ENCODE measurements around the gene ACOT8. TPM values are rescaled to one million over a fixed set of nuclear protein-coding genes. Genes with fewer than 3 reads are reported as not detected.

Gene ACOT8
- total and polyA plus RNA-seq, 9 of the 15 experiments (the other 6 are each of a cell fraction or from before 2014, with no cell fraction given), result 8.2 to 46.7 (median 20.7) TPM

DNA sequence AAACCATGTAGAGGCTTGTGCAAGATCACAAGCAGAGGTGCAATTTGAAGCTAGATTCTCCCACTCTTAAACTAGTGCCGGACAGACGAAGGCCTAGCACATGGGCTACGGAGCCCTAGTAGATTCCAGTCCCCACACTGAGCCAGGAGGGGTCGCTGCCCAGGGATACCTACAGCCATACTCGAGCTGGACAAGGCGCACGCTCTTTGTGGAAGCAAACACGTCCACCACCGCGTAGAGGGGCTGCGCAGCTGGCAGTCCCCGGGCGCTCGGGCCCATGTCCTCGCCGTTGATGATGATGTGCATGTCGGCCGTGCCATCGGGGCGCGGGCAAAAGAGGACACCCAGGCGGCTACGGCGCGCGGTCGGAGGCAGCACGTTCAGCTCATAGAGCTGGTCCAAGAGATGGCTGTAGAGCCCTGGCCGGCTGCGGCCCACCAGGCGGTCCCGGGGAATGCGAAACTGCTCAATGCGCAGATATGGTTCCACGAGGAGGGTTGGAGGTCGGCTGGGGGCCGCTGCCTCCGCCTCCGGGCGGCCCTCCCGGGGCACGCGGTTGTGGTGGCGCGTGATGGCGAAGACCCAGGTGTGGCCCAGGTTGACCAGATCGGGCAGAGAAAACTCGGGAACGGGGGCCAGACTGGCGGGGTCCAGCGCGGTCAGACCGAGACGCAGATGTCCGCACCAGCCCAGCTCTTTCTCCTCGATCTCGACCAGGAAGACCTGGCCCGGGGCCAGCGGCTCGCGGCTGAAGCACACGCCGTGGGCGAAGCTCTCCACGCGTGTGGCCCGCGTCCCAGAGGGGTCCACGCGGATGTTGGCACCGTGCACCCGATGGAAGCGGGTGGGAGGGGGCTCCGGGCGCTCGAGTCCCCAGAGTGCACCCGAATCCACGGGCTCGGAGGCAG is 33.1 kb upstream of the ACOT8 start (continued):
- TF ChIP-seq E2F6 (IDR thresholded peaks at IDR 0.05; ENCODE audit: borderline replicate concordance in 1 of 2, extremely low read depth in 1 of 2, insufficient read depth in 1 of 2, insufficient read length in 1 of 2, low read depth in 1 of 2, low read length in 1 of 2, poor library complexity in 1 of 2, severe bottlenecking in 1 of 2), result peak in 1 of 2 experiments; percentile 28
- TF ChIP-seq RFX7 (CRISPR knock-in tag; IDR thresholded peaks at IDR 0.05), result no peak
- TF ChIP-seq, protein P1, sequence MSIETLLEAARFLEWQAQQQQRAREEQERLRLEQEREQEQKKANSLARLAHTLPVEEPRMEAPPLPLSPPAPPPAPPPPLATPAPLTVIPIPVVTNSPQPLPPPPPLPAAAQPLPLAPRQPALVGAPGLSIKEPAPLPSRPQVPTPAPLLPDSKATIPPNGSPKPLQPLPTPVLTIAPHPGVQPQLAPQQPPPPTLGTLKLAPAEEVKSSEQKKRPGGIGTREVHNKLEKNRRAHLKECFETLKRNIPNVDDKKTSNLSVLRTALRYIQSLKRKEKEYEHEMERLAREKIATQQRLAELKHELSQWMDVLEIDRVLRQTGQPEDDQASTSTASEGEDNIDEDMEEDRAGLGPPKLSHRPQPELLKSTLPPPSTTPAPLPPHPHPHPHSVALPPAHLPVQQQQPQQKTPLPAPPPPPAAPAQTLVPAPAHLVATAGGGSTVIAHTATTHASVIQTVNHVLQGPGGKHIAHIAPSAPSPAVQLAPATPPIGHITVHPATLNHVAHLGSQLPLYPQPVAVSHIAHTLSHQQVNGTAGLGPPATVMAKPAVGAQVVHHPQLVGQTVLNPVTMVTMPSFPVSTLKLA (conservative IDR thresholded peaks at IDR 0.05), result no peak
- TF ChIP-seq TSC22D4 (tag; IDR thresholded peaks at IDR 0.05), result no peak
- TF ChIP-seq ZNF589 (CRISPR knock-in tag; IDR thresholded peaks at IDR 0.05; ENCODE audit: low read depth), result 0 out of 2 replicates have a peak, but pooled peaks have one; percentile 36
- TF ChIP-seq, protein P2, sequence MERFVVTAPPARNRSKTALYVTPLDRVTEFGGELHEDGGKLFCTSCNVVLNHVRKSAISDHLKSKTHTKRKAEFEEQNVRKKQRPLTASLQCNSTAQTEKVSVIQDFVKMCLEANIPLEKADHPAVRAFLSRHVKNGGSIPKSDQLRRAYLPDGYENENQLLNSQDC (CRISPR knock-in tag; IDR thresholded peaks at IDR 0.05), result no peak
- no peak for TF ChIP-seq ELK1 (CRISPR knock-in tag; IDR thresholded peaks at IDR 0.05)
- TF ChIP-seq, protein P3, sequence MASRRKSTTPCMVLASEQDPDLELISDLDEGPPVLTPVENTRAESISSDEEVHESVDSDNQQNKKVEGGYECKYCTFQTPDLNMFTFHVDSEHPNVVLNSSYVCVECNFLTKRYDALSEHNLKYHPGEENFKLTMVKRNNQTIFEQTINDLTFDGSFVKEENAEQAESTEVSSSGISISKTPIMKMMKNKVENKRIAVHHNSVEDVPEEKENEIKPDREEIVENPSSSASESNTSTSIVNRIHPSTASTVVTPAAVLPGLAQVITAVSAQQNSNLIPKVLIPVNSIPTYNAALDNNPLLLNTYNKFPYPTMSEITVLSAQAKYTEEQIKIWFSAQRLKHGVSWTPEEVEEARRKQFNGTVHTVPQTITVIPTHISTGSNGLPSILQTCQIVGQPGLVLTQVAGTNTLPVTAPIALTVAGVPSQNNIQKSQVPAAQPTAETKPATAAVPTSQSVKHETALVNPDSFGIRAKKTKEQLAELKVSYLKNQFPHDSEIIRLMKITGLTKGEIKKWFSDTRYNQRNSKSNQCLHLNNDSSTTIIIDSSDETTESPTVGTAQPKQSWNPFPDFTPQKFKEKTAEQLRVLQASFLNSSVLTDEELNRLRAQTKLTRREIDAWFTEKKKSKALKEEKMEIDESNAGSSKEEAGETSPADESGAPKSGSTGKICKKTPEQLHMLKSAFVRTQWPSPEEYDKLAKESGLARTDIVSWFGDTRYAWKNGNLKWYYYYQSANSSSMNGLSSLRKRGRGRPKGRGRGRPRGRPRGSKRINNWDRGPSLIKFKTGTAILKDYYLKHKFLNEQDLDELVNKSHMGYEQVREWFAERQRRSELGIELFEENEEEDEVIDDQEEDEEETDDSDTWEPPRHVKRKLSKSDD (conservative IDR thresholded peaks at IDR 0.05; ENCODE audit: low read length), result no peak
- TF ChIP-seq POLR3G (IDR thresholded peaks at IDR 0.05; ENCODE audit: extremely low read depth, insufficient read length, insufficient replicate concordance), result no peak
- TF ChIP-seq MXI1 (IDR thresholded peaks at IDR 0.05; ENCODE audit: low read depth, low read length), result no peak
- TF ChIP-seq, protein P4, sequence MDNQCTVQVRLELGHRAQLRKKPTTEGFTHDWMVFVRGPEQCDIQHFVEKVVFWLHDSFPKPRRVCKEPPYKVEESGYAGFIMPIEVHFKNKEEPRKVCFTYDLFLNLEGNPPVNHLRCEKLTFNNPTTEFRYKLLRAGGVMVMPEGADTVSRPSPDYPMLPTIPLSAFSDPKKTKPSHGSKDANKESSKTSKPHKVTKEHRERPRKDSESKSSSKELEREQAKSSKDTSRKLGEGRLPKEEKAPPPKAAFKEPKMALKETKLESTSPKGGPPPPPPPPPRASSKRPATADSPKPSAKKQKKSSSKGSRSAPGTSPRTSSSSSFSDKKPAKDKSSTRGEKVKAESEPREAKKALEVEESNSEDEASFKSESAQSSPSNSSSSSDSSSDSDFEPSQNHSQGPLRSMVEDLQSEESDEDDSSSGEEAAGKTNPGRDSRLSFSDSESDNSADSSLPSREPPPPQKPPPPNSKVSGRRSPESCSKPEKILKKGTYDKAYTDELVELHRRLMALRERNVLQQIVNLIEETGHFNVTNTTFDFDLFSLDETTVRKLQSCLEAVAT (IDR thresholded peaks at IDR 0.05), result peak in 1 of 2 experiments; percentile 30; a peak in 1 of 4 replicates
- TF ChIP-seq SMARCA5 (IDR thresholded peaks at IDR 0.05), result no peak
- TF ChIP-seq, protein P5, sequence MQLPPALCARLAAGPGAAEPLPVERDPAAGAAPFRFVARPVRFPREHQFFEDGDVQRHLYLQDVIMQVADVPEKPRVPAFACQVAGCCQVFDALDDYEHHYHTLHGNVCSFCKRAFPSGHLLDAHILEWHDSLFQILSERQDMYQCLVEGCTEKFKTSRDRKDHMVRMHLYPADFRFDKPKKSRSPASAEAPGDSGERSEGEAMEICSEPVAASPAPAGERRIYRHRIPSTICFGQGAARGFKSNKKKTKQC (CRISPR knock-in tag; IDR thresholded peaks at IDR 0.05), result no peak
- no peak for TF ChIP-seq ARHGAP35 (IDR thresholded peaks at IDR 0.05; ENCODE audit: partially characterized antibody)

Data from K562 (cell line).